Tibial nerve (tissue), 4 donors: ENCODE results near the gene CYP3A5.

Experiments
- EP300 ChIP-seq, 2 donors: sonication (generic); formaldehyde crosslinking; IDR thresholded peaks; one replicate each; pipeline ENCODE4 v1.6.1; 2017; ENCODE audit warnings: antibody characterized with exemption in 2 of 2, mild to moderate bottlenecking in 1 of 2
- POLR2A ChIP-seq, 2 donors: fragments of 450-650 bp; IDR thresholded peaks; one replicate each; pipeline ENCODE4 v1.6.1; 2017; ENCODE audit warnings: antibody characterized with exemption in 2 of 2, mild to moderate bottlenecking in 2 of 2, moderate library complexity in 2 of 2
- TF ChIP-seq, protein P1 (sequence below), 5 experiments: fragments of 200-600 bp in 3 of 5; fragments of 450-650 bp in 2 of 5; sonication (generic) in 3 of 5; IDR thresholded peaks; one replicate each; pipeline ENCODE4 v1.5.1; 2016 to 2019; ENCODE audit warnings: antibody characterized with exemption in 5 of 5, mild to moderate bottlenecking in 3 of 5, moderate library complexity in 2 of 5

DNA sequence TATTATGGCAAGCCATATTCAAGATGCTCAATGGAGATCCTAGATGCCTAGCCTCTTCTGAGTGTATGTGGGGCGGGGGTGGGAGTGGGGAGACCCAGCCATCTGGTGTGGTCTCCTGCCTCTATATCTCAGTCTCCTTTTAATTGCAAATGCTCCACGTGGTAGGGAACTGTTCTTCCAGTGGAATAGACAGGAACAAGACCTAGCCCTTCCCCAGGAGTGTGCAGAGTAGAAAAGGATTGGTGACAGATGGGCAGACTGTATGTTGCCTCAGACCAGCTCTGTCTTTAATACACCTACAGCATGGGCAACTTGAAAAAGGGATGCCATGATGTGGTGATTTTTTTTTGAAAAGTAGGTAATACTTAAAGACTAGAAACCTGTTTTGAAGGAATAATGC is 12.6 kb downstream of the CYP3A5 start:
- TF ChIP-seq, protein P1, sequence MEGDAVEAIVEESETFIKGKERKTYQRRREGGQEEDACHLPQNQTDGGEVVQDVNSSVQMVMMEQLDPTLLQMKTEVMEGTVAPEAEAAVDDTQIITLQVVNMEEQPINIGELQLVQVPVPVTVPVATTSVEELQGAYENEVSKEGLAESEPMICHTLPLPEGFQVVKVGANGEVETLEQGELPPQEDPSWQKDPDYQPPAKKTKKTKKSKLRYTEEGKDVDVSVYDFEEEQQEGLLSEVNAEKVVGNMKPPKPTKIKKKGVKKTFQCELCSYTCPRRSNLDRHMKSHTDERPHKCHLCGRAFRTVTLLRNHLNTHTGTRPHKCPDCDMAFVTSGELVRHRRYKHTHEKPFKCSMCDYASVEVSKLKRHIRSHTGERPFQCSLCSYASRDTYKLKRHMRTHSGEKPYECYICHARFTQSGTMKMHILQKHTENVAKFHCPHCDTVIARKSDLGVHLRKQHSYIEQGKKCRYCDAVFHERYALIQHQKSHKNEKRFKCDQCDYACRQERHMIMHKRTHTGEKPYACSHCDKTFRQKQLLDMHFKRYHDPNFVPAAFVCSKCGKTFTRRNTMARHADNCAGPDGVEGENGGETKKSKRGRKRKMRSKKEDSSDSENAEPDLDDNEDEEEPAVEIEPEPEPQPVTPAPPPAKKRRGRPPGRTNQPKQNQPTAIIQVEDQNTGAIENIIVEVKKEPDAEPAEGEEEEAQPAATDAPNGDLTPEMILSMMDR (IDR thresholded peaks at IDR 0.05), result no peak
- TF ChIP-seq POLR2A (IDR thresholded peaks at IDR 0.05), result no peak
- no peak for TF ChIP-seq EP300 (IDR thresholded peaks at IDR 0.05)
